ENCODE data around the gene CFTR.
A peak's percentile ranks its signal among the peaks of the same experiment; 100 is the strongest.

DNA sequence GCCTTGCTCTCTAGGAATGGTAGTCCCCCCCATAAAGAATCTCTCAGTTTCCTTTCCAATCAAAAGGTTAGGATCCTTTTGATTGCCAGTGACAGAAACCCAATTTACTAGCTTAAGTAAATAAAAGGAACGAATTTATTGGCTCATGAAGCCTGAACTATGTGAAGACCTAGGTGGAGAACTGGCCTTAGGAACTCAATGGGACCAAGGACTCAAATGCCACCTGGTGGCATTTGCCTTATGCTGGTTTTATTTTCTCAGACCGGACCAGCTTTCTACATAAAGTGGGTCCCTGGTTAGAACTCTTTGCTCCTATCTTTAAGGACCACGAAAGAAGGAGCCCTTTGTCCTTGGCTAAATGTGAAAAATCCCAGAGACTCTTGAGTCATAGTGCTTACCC is 25.4 kb downstream of the CFTR start:
- TF ChIP-seq, protein P1, sequence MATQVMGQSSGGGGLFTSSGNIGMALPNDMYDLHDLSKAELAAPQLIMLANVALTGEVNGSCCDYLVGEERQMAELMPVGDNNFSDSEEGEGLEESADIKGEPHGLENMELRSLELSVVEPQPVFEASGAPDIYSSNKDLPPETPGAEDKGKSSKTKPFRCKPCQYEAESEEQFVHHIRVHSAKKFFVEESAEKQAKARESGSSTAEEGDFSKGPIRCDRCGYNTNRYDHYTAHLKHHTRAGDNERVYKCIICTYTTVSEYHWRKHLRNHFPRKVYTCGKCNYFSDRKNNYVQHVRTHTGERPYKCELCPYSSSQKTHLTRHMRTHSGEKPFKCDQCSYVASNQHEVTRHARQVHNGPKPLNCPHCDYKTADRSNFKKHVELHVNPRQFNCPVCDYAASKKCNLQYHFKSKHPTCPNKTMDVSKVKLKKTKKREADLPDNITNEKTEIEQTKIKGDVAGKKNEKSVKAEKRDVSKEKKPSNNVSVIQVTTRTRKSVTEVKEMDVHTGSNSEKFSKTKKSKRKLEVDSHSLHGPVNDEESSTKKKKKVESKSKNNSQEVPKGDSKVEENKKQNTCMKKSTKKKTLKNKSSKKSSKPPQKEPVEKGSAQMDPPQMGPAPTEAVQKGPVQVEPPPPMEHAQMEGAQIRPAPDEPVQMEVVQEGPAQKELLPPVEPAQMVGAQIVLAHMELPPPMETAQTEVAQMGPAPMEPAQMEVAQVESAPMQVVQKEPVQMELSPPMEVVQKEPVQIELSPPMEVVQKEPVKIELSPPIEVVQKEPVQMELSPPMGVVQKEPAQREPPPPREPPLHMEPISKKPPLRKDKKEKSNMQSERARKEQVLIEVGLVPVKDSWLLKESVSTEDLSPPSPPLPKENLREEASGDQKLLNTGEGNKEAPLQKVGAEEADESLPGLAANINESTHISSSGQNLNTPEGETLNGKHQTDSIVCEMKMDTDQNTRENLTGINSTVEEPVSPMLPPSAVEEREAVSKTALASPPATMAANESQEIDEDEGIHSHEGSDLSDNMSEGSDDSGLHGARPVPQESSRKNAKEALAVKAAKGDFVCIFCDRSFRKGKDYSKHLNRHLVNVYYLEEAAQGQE (IDR thresholded peaks at IDR 0.05; ENCODE audit: low read depth, low read length): no peak
- TF ChIP-seq POLR2A (IDR thresholded peaks at IDR 0.05; ENCODE audit: low read depth, low read length) (no peak), SMAD5 (IDR thresholded peaks at IDR 0.05; ENCODE audit: low read depth) (no peak), MXI1 (IDR thresholded peaks at IDR 0.05; ENCODE audit: low read depth, low read length) (no peak), SPI1 (IDR thresholded peaks at IDR 0.05; ENCODE audit: borderline replicate concordance, insufficient read depth, low read depth, low read length) (no peak), IKZF2 (IDR thresholded peaks at IDR 0.05) (no peak), FOS (IDR thresholded peaks at IDR 0.05; ENCODE audit: borderline replicate concordance, extremely low read depth, insufficient read length) (no peak), CEBPB (IDR thresholded peaks at IDR 0.05; ENCODE audit: borderline replicate concordance in 1 of 2, low read depth in 2 of 2, low read length in 2 of 2) (no peak), HDGF (IDR thresholded peaks at IDR 0.05) (no peak)
- TF ChIP-seq, protein P2, sequence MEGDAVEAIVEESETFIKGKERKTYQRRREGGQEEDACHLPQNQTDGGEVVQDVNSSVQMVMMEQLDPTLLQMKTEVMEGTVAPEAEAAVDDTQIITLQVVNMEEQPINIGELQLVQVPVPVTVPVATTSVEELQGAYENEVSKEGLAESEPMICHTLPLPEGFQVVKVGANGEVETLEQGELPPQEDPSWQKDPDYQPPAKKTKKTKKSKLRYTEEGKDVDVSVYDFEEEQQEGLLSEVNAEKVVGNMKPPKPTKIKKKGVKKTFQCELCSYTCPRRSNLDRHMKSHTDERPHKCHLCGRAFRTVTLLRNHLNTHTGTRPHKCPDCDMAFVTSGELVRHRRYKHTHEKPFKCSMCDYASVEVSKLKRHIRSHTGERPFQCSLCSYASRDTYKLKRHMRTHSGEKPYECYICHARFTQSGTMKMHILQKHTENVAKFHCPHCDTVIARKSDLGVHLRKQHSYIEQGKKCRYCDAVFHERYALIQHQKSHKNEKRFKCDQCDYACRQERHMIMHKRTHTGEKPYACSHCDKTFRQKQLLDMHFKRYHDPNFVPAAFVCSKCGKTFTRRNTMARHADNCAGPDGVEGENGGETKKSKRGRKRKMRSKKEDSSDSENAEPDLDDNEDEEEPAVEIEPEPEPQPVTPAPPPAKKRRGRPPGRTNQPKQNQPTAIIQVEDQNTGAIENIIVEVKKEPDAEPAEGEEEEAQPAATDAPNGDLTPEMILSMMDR (IDR thresholded peaks at IDR 0.05 in 2 of 3, conservative IDR thresholded peaks at IDR 0.05 in 1 of 3; ENCODE audit: control insufficient read depth in 2 of 3, extremely low read depth in 1 of 3, insufficient read depth in 1 of 3, low read depth in 3 of 3, low read length in 3 of 3): peak in 2 of 3 experiments; percentile 12 to 13; a peak in 2 of 6 replicates
- TF ChIP-seq, protein P3, sequence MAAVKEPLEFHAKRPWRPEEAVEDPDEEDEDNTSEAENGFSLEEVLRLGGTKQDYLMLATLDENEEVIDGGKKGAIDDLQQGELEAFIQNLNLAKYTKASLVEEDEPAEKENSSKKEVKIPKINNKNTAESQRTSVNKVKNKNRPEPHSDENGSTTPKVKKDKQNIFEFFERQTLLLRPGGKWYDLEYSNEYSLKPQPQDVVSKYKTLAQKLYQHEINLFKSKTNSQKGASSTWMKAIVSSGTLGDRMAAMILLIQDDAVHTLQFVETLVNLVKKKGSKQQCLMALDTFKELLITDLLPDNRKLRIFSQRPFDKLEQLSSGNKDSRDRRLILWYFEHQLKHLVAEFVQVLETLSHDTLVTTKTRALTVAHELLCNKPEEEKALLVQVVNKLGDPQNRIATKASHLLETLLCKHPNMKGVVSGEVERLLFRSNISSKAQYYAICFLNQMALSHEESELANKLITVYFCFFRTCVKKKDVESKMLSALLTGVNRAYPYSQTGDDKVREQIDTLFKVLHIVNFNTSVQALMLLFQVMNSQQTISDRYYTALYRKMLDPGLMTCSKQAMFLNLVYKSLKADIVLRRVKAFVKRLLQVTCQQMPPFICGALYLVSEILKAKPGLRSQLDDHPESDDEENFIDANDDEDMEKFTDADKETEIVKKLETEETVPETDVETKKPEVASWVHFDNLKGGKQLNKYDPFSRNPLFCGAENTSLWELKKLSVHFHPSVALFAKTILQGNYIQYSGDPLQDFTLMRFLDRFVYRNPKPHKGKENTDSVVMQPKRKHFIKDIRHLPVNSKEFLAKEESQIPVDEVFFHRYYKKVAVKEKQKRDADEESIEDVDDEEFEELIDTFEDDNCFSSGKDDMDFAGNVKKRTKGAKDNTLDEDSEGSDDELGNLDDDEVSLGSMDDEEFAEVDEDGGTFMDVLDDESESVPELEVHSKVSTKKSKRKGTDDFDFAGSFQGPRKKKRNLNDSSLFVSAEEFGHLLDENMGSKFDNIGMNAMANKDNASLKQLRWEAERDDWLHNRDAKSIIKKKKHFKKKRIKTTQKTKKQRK (IDR thresholded peaks at IDR 0.05; ENCODE audit: low read depth, low read length): no peak
- TF ChIP-seq, protein P4, sequence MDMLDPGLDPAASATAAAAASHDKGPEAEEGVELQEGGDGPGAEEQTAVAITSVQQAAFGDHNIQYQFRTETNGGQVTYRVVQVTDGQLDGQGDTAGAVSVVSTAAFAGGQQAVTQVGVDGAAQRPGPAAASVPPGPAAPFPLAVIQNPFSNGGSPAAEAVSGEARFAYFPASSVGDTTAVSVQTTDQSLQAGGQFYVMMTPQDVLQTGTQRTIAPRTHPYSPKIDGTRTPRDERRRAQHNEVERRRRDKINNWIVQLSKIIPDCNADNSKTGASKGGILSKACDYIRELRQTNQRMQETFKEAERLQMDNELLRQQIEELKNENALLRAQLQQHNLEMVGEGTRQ (IDR thresholded peaks at IDR 0.05; ENCODE audit: borderline replicate concordance, low read depth, low read length): no peak
- TF ChIP-seq, protein P5, sequence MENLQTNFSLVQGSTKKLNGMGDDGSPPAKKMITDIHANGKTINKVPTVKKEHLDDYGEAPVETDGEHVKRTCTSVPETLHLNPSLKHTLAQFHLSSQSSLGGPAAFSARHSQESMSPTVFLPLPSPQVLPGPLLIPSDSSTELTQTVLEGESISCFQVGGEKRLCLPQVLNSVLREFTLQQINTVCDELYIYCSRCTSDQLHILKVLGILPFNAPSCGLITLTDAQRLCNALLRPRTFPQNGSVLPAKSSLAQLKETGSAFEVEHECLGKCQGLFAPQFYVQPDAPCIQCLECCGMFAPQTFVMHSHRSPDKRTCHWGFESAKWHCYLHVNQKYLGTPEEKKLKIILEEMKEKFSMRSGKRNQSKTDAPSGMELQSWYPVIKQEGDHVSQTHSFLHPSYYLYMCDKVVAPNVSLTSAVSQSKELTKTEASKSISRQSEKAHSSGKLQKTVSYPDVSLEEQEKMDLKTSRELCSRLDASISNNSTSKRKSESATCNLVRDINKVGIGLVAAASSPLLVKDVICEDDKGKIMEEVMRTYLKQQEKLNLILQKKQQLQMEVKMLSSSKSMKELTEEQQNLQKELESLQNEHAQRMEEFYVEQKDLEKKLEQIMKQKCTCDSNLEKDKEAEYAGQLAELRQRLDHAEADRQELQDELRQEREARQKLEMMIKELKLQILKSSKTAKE (IDR thresholded peaks at IDR 0.05; ENCODE audit: low read depth, poor library complexity, severe bottlenecking): no peak
- TF ChIP-seq, protein P6, sequence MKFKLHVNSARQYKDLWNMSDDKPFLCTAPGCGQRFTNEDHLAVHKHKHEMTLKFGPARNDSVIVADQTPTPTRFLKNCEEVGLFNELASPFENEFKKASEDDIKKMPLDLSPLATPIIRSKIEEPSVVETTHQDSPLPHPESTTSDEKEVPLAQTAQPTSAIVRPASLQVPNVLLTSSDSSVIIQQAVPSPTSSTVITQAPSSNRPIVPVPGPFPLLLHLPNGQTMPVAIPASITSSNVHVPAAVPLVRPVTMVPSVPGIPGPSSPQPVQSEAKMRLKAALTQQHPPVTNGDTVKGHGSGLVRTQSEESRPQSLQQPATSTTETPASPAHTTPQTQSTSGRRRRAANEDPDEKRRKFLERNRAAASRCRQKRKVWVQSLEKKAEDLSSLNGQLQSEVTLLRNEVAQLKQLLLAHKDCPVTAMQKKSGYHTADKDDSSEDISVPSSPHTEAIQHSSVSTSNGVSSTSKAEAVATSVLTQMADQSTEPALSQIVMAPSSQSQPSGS (IDR thresholded peaks at IDR 0.05; ENCODE audit: low read length): no peak

Measured in GM12878 (cell line).